Chondrocyte (in vitro differentiated cells): ENCODE results near the gene MRPS14. TPM values are rescaled to one million over a fixed set of nuclear protein-coding genes. Genes with fewer than 3 reads are reported as not detected.

Experiments
- DNase-seq: peaks from one replicate; pipeline ENCODE4 v3.0.0; 2021; ENCODE audit warnings: mixed read lengths, low spot score
- H3K27ac Mint-ChIP-seq: one replicate; pipeline ENCODE4 v1.8.0; 2021; ENCODE audit warnings: mild to moderate bottlenecking, moderate library complexity, mixed read lengths; ENCODE audit not compliant: unreplicated experiment
- H3K27me3 Mint-ChIP-seq: 2 replicates; pipeline ENCODE4 v1.8.0; 2021; ENCODE audit warnings: low read depth, mixed read lengths
- H3K36me3 Mint-ChIP-seq: 2 replicates; pipeline ENCODE4 v1.8.0; 2021; ENCODE audit warnings: low read depth, mixed read lengths
- H3K4me1 Mint-ChIP-seq: 2 replicates; pipeline ENCODE4 v1.8.0; 2021; ENCODE audit warnings: low read depth, mild to moderate bottlenecking, mixed read lengths
- H3K4me3 Mint-ChIP-seq: one replicate; pipeline ENCODE4 v1.8.0; 2021; ENCODE audit warnings: mild to moderate bottlenecking, moderate library complexity, mixed read lengths; ENCODE audit not compliant: unreplicated experiment
- H3K9me3 Mint-ChIP-seq: 2 replicates; pipeline ENCODE4 v1.8.0; 2021; ENCODE audit warnings: low read depth, mixed read lengths
- total RNA-seq: library from RNA; stranded (reverse); gene quantifications from 3 replicates; pipeline ENCODE4 v1.2.1, GENCODE V29; 2021
- TF ChIP-seq, protein P1 (sequence below): fragments of 200-600 bp; sonication (generic); IDR thresholded peaks from 2 replicates; pipeline ENCODE4 v1.5.0; 2021; ENCODE audit warnings: antibody characterized with exemption, mild to moderate bottlenecking, moderate library complexity

MRPS14 gene
- total RNA-seq, 1 donor from 2014 or later: 22.1 TPM

DNA sequence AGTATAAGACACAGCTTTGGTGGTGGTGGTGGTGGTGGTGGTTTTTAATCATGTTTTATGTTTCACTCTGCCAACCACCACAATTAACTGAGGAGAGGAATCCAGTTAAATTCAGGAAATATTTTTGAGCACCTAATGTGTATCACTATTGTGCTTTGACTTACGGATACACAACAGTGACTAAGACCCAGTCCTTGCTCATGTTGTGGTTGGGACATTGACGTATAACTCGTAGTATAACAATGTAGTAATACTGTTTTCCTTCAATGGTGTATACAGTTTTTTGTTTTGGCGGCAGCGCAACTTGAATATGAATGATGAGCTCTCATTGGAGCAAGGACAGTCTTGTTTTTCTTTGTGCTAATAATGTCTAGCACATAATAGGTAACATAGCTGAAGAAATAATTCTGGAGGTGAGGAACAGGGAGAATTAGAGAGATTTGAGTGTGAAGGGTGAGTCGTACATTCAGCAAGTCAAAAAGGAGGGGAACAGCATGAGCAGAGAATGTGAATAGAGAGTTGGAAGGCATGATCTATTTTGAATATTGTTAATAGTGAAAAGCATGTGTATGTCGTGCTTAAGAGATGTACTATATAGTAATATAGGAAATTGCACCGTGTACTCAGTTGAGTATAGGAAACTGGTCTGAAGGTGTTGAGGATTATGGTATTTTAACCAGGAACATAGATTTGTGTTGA, 18.0 kb downstream of the MRPS14 start:
- H3K4me3 Mint-ChIP-seq: no peak overlapping the region
- no peak overlapping the region for H3K27ac Mint-ChIP-seq
- H3K4me1 Mint-ChIP-seq: peaks cover 31% of the 10 kb centered on the region
- DNase-seq: no peak
- peaks cover 12% of the 10 kb centered on the region for H3K36me3 Mint-ChIP-seq
- no peaks in the 10 kb centered on the region for H3K9me3 Mint-ChIP-seq
- H3K27me3 Mint-ChIP-seq: no peaks in the 10 kb centered on the region
- TF ChIP-seq, protein P1, sequence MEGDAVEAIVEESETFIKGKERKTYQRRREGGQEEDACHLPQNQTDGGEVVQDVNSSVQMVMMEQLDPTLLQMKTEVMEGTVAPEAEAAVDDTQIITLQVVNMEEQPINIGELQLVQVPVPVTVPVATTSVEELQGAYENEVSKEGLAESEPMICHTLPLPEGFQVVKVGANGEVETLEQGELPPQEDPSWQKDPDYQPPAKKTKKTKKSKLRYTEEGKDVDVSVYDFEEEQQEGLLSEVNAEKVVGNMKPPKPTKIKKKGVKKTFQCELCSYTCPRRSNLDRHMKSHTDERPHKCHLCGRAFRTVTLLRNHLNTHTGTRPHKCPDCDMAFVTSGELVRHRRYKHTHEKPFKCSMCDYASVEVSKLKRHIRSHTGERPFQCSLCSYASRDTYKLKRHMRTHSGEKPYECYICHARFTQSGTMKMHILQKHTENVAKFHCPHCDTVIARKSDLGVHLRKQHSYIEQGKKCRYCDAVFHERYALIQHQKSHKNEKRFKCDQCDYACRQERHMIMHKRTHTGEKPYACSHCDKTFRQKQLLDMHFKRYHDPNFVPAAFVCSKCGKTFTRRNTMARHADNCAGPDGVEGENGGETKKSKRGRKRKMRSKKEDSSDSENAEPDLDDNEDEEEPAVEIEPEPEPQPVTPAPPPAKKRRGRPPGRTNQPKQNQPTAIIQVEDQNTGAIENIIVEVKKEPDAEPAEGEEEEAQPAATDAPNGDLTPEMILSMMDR: no peak

DNA sequence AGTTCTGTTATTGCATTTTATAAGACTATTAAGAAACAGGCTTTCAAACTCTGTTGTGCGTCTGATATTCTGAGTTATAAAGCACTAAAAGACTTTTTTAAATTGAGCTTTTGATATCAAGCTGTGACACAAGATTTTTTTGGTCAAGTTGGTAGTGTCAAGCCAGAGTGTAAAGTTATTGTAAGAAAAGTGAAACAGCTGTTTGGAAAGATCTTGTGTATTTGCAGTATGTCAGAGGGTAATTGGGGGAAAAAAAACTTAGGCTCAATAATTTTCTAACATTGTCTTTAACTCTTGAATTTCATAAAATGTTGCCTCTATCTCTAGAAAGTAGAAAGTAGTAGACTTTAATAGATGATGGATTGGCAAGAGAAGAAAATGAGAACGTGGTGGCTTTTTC, 19.7 kb downstream of the MRPS14 start:
- H3K4me3 Mint-ChIP-seq: no peak overlapping the region
- no peaks in the 10 kb centered on the region for H3K27me3 Mint-ChIP-seq
- H3K27ac Mint-ChIP-seq: no peak overlapping the region
- TF ChIP-seq, protein P1: no peak
- DNase-seq: no peak
- H3K9me3 Mint-ChIP-seq: no peaks in the 10 kb centered on the region
- peaks cover 8% of the 10 kb centered on the region for H3K36me3 Mint-ChIP-seq
- peaks cover 28% of the 10 kb centered on the region for H3K4me1 Mint-ChIP-seq

DNA sequence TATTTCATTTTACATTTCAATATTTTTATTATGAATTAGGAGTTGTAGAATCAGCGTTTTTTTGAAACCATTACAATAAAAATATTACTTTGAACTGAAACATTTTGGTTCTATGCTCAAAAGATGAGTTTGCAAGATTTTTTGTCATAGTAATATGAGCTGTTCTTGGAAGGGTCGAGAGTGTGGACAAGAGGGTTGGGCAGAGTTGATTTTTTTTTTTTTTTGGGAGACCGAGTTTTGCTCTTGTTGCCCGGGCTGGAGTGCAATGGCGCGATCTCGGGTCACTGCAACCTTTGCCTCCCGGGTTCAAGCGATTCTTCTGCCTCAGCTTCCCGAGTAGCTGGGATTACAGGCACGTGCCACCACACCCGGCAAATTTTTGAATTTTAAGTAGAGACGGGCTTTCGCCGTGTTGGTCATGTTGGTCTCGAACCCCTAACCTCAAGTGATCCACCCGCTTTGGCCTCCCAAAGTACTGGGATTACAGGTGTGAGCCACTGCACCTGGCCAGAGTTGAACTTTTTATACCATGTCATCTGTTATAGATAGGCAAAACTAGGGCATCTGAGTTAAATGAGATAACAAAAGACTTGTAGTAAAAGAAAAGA, 20.2 kb downstream of the MRPS14 start:
- no peaks in the 10 kb centered on the region for H3K27me3 Mint-ChIP-seq
- DNase-seq: no peak
- peaks cover 28% of the 10 kb centered on the region for H3K4me1 Mint-ChIP-seq
- peaks cover 7% of the 10 kb centered on the region for H3K36me3 Mint-ChIP-seq
- TF ChIP-seq, protein P1: no peak
- H3K9me3 Mint-ChIP-seq: no peaks in the 10 kb centered on the region
- no peak overlapping the region for H3K4me3 Mint-ChIP-seq
- no peak overlapping the region for H3K27ac Mint-ChIP-seq

DNA sequence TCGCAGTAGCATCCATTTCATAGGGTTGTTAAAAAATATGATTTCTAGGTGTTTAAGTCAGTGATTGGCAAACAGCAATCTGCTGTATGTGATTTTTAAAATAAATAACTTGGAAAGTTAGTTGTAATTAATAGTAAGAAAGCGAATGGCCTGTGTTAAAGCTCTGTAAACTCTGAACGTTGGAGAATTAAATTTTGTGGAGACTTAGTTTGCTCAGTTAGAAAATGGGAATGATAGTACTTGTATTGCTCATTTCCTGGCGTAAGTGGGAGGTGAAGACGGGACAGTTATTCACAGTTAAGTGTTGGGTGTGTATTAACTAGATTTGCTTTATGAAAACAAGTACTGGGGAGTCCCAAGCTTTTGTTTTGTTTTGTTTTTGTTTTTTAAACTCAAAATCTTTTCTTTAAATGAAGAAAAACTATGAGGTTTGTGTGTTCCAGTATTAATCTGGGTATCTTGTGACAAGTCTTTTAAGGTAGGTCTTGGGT, 22.5 kb downstream of the MRPS14 start:
- H3K4me1 Mint-ChIP-seq: peaks cover 37% of the 10 kb centered on the region
- TF ChIP-seq, protein P1: no peak
- H3K27ac Mint-ChIP-seq: peak overlapping the region; percentile 90

DNA sequence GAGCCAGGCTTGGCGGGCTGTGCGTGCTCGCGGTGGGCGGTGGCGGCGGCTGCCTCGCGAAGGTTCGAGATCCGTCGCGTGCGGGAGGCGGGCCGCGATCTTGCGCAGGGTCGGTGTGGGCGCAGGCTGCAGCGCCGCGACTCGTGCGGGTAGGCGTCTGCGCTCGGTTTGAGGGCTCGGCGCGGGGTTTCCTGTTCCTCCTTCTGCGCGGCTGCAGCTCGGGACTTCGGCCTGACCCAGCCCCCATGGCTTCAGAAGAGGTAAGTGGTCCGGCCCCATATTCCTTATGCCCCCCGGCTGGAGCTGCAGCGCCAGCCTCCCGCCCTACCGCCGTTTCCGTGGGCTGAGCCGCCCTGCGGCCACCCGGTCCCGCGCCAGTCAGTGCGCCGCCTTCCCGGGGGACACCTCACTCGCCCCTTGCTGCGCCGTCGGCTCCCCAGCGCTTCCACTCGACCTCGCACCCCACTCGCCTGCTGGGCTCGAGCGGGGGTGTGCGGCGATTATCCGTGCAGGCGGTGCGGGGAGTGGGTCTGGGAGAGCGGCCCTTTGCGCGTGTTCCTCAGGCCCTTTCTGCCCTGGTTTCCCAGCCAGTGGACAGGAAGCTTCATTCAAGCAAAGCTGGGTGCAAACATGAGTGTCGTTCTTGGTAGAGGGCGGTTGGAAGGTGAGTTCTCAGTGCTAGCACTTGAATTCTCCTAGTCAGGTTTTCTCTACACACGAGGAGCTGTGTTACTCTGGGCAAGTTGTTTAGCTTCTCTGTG, 23.1 kb downstream of the MRPS14 start, which contains the start of gene CACYBP:
Gene CACYBP (plus strand): TSS at position 12 of the 761 bp plus-strand sequence. CDS start 234 bp downstream, at position 246.
- Mint-ChIP-seq H3K27me3 (no peaks in the 10 kb centered on the region), H3K36me3 (no peaks in the 10 kb centered on the region), H3K9me3 (no peaks in the 10 kb centered on the region), H3K27ac (peak within 1 kb of the TSS; percentile 90), H3K4me3 (no peak within 1 kb of the TSS), H3K4me1 (peaks cover 38% of the 10 kb centered on the region)
- DNase-seq: peak; percentile 93
- TF ChIP-seq, protein P1: peak; percentile 44

More for the DNA sequence above, 22.5 kb downstream of the MRPS14 start:
- H3K4me3 Mint-ChIP-seq: no peak overlapping the region
- H3K36me3 Mint-ChIP-seq: peaks cover 4% of the 10 kb centered on the region
- H3K9me3 Mint-ChIP-seq: no peaks in the 10 kb centered on the region
- DNase-seq: no peak
- no peaks in the 10 kb centered on the region for H3K27me3 Mint-ChIP-seq
